Bronchial epithelial cell (primary cell): Measurements from ENCODE around the gene TMEM132D. TPM values are rescaled to one million over a fixed set of nuclear protein-coding genes. Genes with fewer than 3 reads are reported as not detected.

Experiments
- DNase-seq: peaks from one replicate; pipeline ENCODE4 v3.0.0-alpha.2; 2010; ENCODE audit warnings: low read depth
- FAIRE-seq: peaks from 2 replicates; lab custom pipeline; 2011; peaks lifted over from hg19 to GRCh38; lab: Jason Lieb, UNC
- H3K27me3 ChIP-seq: 2 replicates; pipeline ENCODE4 v1.5.1; 2011; ENCODE audit warnings: low read length; ENCODE audit not compliant: control insufficient read depth, insufficient read depth
- H3K36me3 ChIP-seq: 2 replicates; pipeline ENCODE4 v1.5.1; 2011; ENCODE audit warnings: low read length; ENCODE audit not compliant: control insufficient read depth, insufficient read depth
- H3K4me3 ChIP-seq: 2 replicates; pipeline ENCODE4 v1.5.1; 2011; ENCODE audit warnings: mild to moderate bottlenecking, low read depth, low read length, control low read depth
- total RNA-seq: library from RNA; depleted of rRNA; stranded (reverse); fragments of >200 nt; gene quantifications from 2 replicates; pipeline ENCODE4 v1.2.1, GENCODE V29; 2014
- TF ChIP-seq, protein P1 (sequence below): IDR thresholded peaks from 2 replicates; pipeline ENCODE4 v1.5.1; 2011; ENCODE audit warnings: mild to moderate bottlenecking, moderate library complexity, low read length, control low read depth, inconsistent platforms; ENCODE audit not compliant: insufficient read depth, severe bottlenecking

The TMEM132D gene
- total RNA-seq, 1 donor from 2014 or later: not detected

GRCh38 chr12:129844662-129845220, 59.1 kb downstream of the TMEM132D start:
- H3K4me3 ChIP-seq: no peak overlapping the region
- FAIRE-seq: no peak
- H3K27me3 ChIP-seq: no peaks in the 10 kb centered on the region
- H3K36me3 ChIP-seq: no peaks in the 10 kb centered on the region
- no peak for DNase-seq
- TF ChIP-seq, protein P1, sequence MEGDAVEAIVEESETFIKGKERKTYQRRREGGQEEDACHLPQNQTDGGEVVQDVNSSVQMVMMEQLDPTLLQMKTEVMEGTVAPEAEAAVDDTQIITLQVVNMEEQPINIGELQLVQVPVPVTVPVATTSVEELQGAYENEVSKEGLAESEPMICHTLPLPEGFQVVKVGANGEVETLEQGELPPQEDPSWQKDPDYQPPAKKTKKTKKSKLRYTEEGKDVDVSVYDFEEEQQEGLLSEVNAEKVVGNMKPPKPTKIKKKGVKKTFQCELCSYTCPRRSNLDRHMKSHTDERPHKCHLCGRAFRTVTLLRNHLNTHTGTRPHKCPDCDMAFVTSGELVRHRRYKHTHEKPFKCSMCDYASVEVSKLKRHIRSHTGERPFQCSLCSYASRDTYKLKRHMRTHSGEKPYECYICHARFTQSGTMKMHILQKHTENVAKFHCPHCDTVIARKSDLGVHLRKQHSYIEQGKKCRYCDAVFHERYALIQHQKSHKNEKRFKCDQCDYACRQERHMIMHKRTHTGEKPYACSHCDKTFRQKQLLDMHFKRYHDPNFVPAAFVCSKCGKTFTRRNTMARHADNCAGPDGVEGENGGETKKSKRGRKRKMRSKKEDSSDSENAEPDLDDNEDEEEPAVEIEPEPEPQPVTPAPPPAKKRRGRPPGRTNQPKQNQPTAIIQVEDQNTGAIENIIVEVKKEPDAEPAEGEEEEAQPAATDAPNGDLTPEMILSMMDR: no peak

DNA sequence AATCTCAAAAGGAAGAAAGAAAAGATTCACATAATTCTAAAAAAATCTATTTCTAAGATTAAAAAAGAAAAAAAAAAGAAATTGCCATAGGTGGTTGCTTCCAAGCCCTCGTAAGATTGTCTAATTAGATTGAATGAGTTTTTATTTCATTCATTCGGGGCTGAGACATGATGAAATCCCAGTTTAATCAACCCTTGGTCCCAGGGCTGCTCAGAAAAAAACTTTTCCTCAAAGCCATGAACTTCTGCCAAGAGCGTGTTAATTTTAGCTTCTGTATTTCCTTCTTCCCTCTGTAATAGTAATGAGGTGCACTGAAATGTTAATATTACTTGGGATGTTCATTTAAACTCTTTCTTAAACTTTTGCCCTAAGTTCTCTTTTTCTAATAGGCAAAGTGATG, 62.6 kb downstream of the TMEM132D start:
- Histone ChIP-seq H3K36me3 (no peaks in the 10 kb centered on the region), H3K4me3 (no peak overlapping the region), H3K27me3 (no peaks in the 10 kb centered on the region)
- TF ChIP-seq, protein P1: no peak
- FAIRE-seq (no peak), DNase-seq (no peak)

GRCh38 chr12:129840145-129840884, 63.5 kb downstream of the TMEM132D start:
- no peak for DNase-seq
- TF ChIP-seq, protein P1: no peak
- Histone ChIP-seq H3K36me3 (no peaks in the 10 kb centered on the region), H3K4me3 (no peak overlapping the region), H3K27me3 (no peaks in the 10 kb centered on the region)
- no peak for FAIRE-seq

DNA sequence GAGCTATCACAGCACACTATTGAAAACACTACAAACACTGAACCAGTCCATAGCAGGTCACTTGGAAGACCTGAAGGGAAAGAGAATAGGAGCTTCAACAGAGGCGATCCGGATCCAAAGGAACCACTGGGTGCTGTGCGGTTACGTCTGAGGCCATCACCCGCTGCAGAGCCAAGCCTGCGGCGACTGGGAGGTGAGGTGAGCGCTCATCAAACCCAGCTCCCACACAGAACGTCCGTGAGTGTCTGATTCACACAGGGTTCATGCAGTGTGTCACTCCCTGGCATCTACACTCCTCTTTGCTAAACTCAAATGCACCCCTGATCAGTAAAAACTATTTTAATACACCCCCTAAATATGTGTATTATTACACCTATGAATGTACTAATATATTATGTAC, 64.1 kb downstream of the TMEM132D start:
- Histone ChIP-seq H3K4me3 (no peak overlapping the region), H3K36me3 (no peaks in the 10 kb centered on the region), H3K27me3 (no peaks in the 10 kb centered on the region)
- TF ChIP-seq, protein P1: no peak
- FAIRE-seq (no peak), DNase-seq (no peak)

DNA sequence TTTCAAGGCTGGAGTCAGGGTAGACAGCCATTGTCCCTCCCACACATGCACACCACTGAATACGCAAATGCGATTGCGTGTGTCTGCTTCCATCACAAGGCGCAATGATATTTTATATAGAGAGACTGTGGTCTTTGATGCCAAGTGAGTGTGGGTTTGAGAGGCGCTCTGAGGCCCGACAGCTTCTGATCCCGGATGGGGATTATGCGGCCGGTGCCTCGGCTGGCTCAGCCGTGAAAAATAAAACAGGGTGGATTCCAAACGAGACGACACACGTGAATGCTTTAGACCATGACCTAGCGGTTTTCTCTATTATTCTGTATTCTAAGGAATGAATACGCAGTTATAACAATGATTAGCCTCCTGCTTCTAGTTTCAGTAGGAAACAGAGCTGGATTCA, 72.5 kb downstream of the TMEM132D start:
- FAIRE-seq (no peak), DNase-seq (no peak)
- no peaks in the 10 kb centered on the region for H3K36me3 ChIP-seq
- no peaks in the 10 kb centered on the region for H3K27me3 ChIP-seq
- H3K4me3 ChIP-seq: no peak overlapping the region
- TF ChIP-seq, protein P1: no peak
